Natural killer cell treated with Interleukin-12 subunit alpha and Interleukin-12 subunit beta and Interleukin-15 and Interleukin-18, amount 100 ng/mL, for 72 hours (primary cell): ENCODE data around the gene ZDHHC12. TPM values are rescaled to one million over a fixed set of nuclear protein-coding genes. Genes with fewer than 3 reads are reported as not detected.
"Not testable (repeated sequence)": the region's sequence is repeated elsewhere in the genome, so short reads cannot be mapped to it uniquely, and the experiment has no call there.

Experiments
- ATAC-seq, 2 donors: fragments of 150-1000 bp; cut with Tn5 transposase in 1 of 2; sonication (Bioruptor Pico), chemical (Tn5 transposase) in 1 of 2; 2 replicates each; pipeline ENCODE4 v1.10.0; 2021
- DNase-seq: peaks from one replicate; pipeline ENCODE4 v3.0.0; 2022; ENCODE audit warnings: low spot score
- H3K27ac Mint-ChIP-seq, 2 donors: 1 replicate in 1 of 2; 2 replicates in 1 of 2; pipeline ENCODE4 v1.8.0; 2022; ENCODE audit warnings: mixed read lengths in 2 of 2, mild to moderate bottlenecking in 1 of 2, moderate library complexity in 1 of 2
- H3K27me3 Mint-ChIP-seq, 2 donors: 1 replicate in 1 of 2; 2 replicates in 1 of 2; pipeline ENCODE4 v1.8.0; 2022; ENCODE audit warnings: mixed read lengths in 2 of 2
- H3K36me3 Mint-ChIP-seq: one replicate; pipeline ENCODE4 v1.8.0; 2022; ENCODE audit warnings: mixed read lengths
- H3K4me1 Mint-ChIP-seq, 2 donors: 1 replicate in 1 of 2; 2 replicates in 1 of 2; pipeline ENCODE4 v1.8.0; 2022; ENCODE audit warnings: low read depth in 2 of 2, mixed read lengths in 2 of 2, mild to moderate bottlenecking in 1 of 2
- H3K4me3 Mint-ChIP-seq: one replicate; pipeline ENCODE4 v1.8.0; 2022; ENCODE audit warnings: mixed read lengths
- H3K9me3 Mint-ChIP-seq: 2 replicates; pipeline ENCODE4 v1.8.0; 2022; ENCODE audit warnings: mixed read lengths
- total RNA-seq, 2 donors: library from RNA; stranded (reverse); gene quantifications; one replicate each; pipeline ENCODE4 v1.2.3, GENCODE V29; 2022

ZDHHC12 gene
- total RNA-seq, 2 donors from 2014 or later: 56.3 to 72.3 TPM

DNA sequence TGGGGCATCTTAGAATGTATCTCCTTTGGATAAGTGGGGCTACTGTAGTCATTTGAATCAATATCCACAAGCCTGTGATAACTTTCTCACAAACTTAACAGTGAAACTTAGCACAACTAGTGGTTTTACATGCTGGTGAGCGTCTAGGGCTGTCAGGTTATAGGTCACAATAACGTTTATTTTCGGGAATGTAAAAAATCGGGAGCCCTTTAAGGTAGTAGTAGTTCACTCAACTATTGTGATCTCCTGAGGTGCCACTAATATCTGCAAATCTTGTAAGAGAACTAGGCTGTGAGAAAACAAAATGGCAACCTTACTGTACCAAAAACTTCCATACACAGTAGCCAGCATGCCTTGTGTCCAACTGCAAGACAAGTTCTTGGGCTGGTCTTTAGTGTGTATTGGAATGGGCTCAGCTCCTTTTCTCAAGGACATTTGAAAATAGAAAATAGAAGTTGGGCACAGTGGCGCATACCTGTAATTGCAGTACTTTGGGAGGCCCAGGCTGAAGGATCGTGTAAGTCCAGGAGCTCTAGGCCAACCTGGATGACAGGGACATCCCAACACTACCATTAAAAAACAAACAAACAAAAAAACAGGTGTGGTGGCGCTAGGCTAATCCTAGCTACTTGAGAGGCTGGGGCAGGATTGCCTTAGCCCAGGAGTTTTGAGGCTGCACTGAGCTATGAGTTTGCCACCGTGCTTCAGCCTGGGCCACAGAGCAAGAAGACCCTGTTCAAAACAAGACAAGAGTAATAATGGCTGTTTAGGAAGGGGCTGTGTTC, 26.8 kb downstream of the ZDHHC12 start:
- peak overlapping the region in 1 of 2 donors; percentile 63 for H3K27ac Mint-ChIP-seq
- H3K27me3 Mint-ChIP-seq: no peaks in the 10 kb centered on the region
- no peak overlapping the region for H3K4me3 Mint-ChIP-seq
- peaks cover 20% of the 10 kb centered on the region for H3K36me3 Mint-ChIP-seq
- ATAC-seq: peak in 1 of 2 donors; percentile 28
- H3K9me3 Mint-ChIP-seq: no peaks in the 10 kb centered on the region
- no peak for DNase-seq
- peaks cover 12 to 16% of the 10 kb centered on the region in 2 donors for H3K4me1 Mint-ChIP-seq

- H3K4me3 Mint-ChIP-seq: no peak overlapping the region
- H3K36me3 Mint-ChIP-seq: peaks cover 36% of the 10 kb centered on the region
- H3K9me3 Mint-ChIP-seq: no peaks in the 10 kb centered on the region
- no peak for ATAC-seq
- peaks cover 21 to 25% of the 10 kb centered on the region in 2 donors for H3K4me1 Mint-ChIP-seq
- H3K27ac Mint-ChIP-seq: peak overlapping the region; percentile 39 to 68
- DNase-seq: no peak
- H3K27me3 Mint-ChIP-seq: no peaks in the 10 kb centered on the region
Measured at GRCh38 chr9:128694344-128694743, 29.6 kb downstream of the ZDHHC12 start.

- H3K4me3 Mint-ChIP-seq: peak overlapping the region; percentile 4
- not testable (repeated sequence) for H3K27me3 Mint-ChIP-seq, ATAC-seq, H3K9me3 Mint-ChIP-seq, DNase-seq
- H3K36me3 Mint-ChIP-seq: peaks cover 36% of the 10 kb centered on the region
- H3K27ac Mint-ChIP-seq: peak overlapping the region; percentile 11 to 68
- peaks cover 21 to 25% of the 10 kb centered on the region in 2 donors for H3K4me1 Mint-ChIP-seq
Measured at GRCh38 chr9:128693738-128694137, 30.2 kb downstream of the ZDHHC12 start.

GRCh38 chr9:128690684-128691034, 33.3 kb downstream of the ZDHHC12 start:
- H3K4me1 Mint-ChIP-seq: peaks cover 37 to 42% of the 10 kb centered on the region in 2 donors
- DNase-seq: no peak

GRCh38 chr9:128689820-128690683, 33.9 kb downstream of the ZDHHC12 start:
- Mint-ChIP-seq H3K27me3 (no peaks in the 10 kb centered on the region), H3K9me3 (no peaks in the 10 kb centered on the region), H3K4me3 (peak overlapping the region; percentile 100), H3K36me3 (peaks cover 33% of the 10 kb centered on the region), H3K27ac (peak overlapping the region; percentile 90 to 96), H3K4me1 (peaks cover 43 to 48% of the 10 kb centered on the region in 2 donors)
- ATAC-seq: peak; percentile 2 to 5
- DNase-seq: no peak

More at GRCh38 chr9:128690684-128691034, 33.3 kb downstream of the ZDHHC12 start:
- Mint-ChIP-seq H3K27ac (peak overlapping the region; percentile 90 to 96), H3K9me3 (no peaks in the 10 kb centered on the region), H3K36me3 (peaks cover 33% of the 10 kb centered on the region), H3K27me3 (no peaks in the 10 kb centered on the region), H3K4me3 (peak overlapping the region; percentile 100)
- ATAC-seq: no peak

GRCh38 chr9:128689293-128689774, 34.6 kb downstream of the ZDHHC12 start:
- H3K4me1 Mint-ChIP-seq: peaks cover 51 to 56% of the 10 kb centered on the region in 2 donors
- H3K27me3 Mint-ChIP-seq: no peaks in the 10 kb centered on the region
- H3K9me3 Mint-ChIP-seq: no peaks in the 10 kb centered on the region
- ATAC-seq (peak; percentile 47 to 59), DNase-seq (no peak)
- H3K27ac Mint-ChIP-seq: no peak overlapping the region
- peaks cover 37% of the 10 kb centered on the region for H3K36me3 Mint-ChIP-seq
- H3K4me3 Mint-ChIP-seq: peak overlapping the region; percentile 69

- ATAC-seq (peak; percentile 91 to 93), DNase-seq (peak; percentile 98)
- H3K4me1 Mint-ChIP-seq: peaks cover 50 to 59% of the 10 kb centered on the region in 2 donors
- no peaks in the 10 kb centered on the region for H3K27me3 Mint-ChIP-seq
- H3K27ac Mint-ChIP-seq: peak within 1 kb of the TSS; percentile 99 to 100
- peak within 1 kb of the TSS; percentile 100 for H3K4me3 Mint-ChIP-seq
- no peaks in the 10 kb centered on the region for H3K9me3 Mint-ChIP-seq
- peaks cover 37% of the 10 kb centered on the region for H3K36me3 Mint-ChIP-seq
Measured at GRCh38 chr9:128688501-128689292, 35.2 kb downstream of the ZDHHC12 start, which contains the start of gene SET. SET (plus strand) TSS chr9:128689222; CDS start chr9:128689583, 361 bp downstream.

DNA sequence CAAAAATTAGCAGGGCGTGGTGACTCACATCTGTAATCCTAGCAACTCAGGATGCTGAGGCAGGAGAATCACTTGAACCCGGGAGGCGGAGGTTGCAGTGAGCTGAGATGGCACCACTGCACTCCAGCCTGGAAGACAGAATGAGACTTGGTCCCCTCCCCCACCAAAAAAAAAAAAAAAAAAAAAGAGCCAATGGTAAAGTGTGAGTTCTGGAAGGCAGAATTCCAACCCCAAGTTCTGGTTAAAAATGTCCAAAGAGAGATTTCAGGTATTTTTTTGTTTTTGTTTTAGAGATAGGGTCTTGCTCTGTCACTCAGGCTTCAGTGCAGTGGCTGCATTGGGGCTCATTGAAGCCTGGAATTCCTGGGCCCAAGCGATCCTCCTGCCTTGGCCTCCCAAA, 36.5 kb downstream of the ZDHHC12 start:
- peak overlapping the region; percentile 99 to 100 for H3K27ac Mint-ChIP-seq
- H3K27me3 Mint-ChIP-seq: no peaks in the 10 kb centered on the region
- peaks cover 29% of the 10 kb centered on the region for H3K36me3 Mint-ChIP-seq
- H3K4me3 Mint-ChIP-seq: peak overlapping the region; percentile 97
- no peaks in the 10 kb centered on the region for H3K9me3 Mint-ChIP-seq
- peaks cover 52 to 58% of the 10 kb centered on the region in 2 donors for H3K4me1 Mint-ChIP-seq
- no peak for DNase-seq
- no peak for ATAC-seq

- ATAC-seq: peak; percentile 48 to 55
- peak overlapping the region; percentile 99 to 100 for H3K27ac Mint-ChIP-seq
- DNase-seq: peak; percentile 74
- no peaks in the 10 kb centered on the region for H3K9me3 Mint-ChIP-seq
- H3K4me3 Mint-ChIP-seq: peak overlapping the region; percentile 97
- H3K4me1 Mint-ChIP-seq: peaks cover 46 to 48% of the 10 kb centered on the region in 2 donors
- H3K36me3 Mint-ChIP-seq: peaks cover 15% of the 10 kb centered on the region
- H3K27me3 Mint-ChIP-seq: no peaks in the 10 kb centered on the region
Measured at GRCh38 chr9:128685636-128686489, 38.1 kb downstream of the ZDHHC12 start.

DNA sequence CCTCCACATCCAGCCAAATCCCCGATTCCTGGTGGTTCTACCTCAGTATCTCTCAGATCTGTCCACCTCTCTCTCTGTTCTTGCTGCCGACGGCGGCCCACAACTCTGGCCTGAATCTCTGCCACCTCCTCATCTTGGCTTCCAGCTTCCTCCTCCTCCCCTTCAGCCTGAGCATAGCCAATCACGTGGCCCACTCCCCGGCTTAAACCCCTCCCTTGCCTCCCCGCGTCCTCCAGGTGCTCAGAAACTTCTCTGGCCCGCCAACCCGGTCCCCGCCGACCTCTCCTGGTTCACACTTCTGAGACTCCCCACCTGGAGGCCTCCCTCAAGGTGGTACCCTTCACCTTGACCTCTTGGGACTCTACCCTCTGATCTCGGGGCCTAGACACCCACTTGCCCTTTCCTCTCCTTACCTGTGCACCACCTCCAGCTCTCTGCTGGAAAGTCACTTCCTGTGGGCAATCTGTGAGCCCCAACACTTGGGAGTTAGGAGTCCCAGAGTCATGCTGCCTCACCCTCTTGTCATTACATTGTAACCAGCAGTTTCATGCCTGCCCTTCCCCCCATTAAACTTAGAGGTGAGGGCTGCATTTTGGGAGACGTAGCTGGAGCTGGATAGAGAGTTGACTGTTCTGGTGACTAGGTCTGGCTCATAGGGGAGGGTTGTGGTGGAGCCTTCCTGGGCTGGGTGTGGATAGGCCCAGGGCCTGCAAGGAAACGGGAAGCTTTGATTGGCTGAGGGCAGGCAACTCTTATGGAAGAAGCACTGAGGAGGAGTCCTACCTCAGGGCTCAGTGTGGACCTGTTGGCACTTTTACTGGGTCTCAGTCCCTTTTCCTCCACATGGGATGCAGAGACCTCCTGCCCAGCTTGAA, 39.4 kb downstream of the ZDHHC12 start:
- peak; percentile 83 for DNase-seq
- peaks cover 40 to 42% of the 10 kb centered on the region in 2 donors for H3K4me1 Mint-ChIP-seq
- H3K9me3 Mint-ChIP-seq: no peaks in the 10 kb centered on the region
- ATAC-seq: peak; percentile 58 to 62
- H3K27ac Mint-ChIP-seq: peak overlapping the region; percentile 99 to 100
- H3K4me3 Mint-ChIP-seq: peak overlapping the region; percentile 97
- peaks cover 9% of the 10 kb centered on the region for H3K36me3 Mint-ChIP-seq
- no peaks in the 10 kb centered on the region for H3K27me3 Mint-ChIP-seq

- no peak for ATAC-seq
- Mint-ChIP-seq H3K4me1 (peaks cover 40 to 42% of the 10 kb centered on the region in 2 donors), H3K27ac (peak overlapping the region; percentile 99 to 100), H3K27me3 (no peaks in the 10 kb centered on the region), H3K4me3 (peak overlapping the region; percentile 97), H3K9me3 (no peaks in the 10 kb centered on the region), H3K36me3 (peaks cover 9% of the 10 kb centered on the region)
- no peak for DNase-seq
Measured at GRCh38 chr9:128684065-128684324, 39.9 kb downstream of the ZDHHC12 start.
